Right ventricle myocardium superior (tissue), 1 donor: ENCODE data around the gene CBLIF. TPM values are rescaled to one million over a fixed set of nuclear protein-coding genes. Genes with fewer than 3 reads are reported as not detected.
"Not testable (repeated sequence)": the region's sequence is repeated elsewhere in the genome, so short reads cannot be mapped to it uniquely, and the experiment has no call there.

ENCODE experiments used
- ATAC-seq: fragments of 200-7000 bp; cut with Tn5 transposase; one replicate; pipeline ENCODE4 v1.9.1; 2020; ENCODE audit warnings: mild to moderate bottlenecking; ENCODE audit not compliant: poor library complexity
- DNase-seq: peaks from one replicate; pipeline ENCODE4 v3.0.0-alpha.2; 2020
- intact Hi-C: fragments of 100-400 bp; cut with DNase I; formaldehyde crosslinking; loops from one replicate; pipeline ENCODE4 v1.11.2; 2022
- total RNA-seq: library from RNA; stranded (reverse); fragmentation: NEBNext Ultra II Directional; extraction: Animal tissue kit (Norgen Biotek cat#: 25700); gene quantifications from one replicate; pipeline ENCODE4 v1.2.1, GENCODE V29; 2021
- donor health status: DM: no; HTN: yes; CAD: no; lungs with severe emphysema.

CBLIF gene
- total RNA-seq, 1 donor from 2014 or later, result not detected

- DNase-seq (no peak), ATAC-seq (no peak)
Observed at GRCh38 chr11:59804061-59804460, 41.2 kb downstream of the CBLIF start.

GRCh38 chr11:59802639-59803176 lies 42.6 kb downstream of the CBLIF start:
- intact Hi-C loops, result loop anchor here (1.0 to 10.0 kb wide), 3 partner anchors 47 to 265 kb away; partner anchors contain the start of gene STX3
- DNase-seq (no peak), ATAC-seq (peak; percentile 89)

More at GRCh38 chr11:59804061-59804460, 41.2 kb downstream of the CBLIF start:
- intact Hi-C loops, result loop anchor here (5.0 to 10.0 kb wide), 2 partner anchors 129 to 267 kb away; no protein-coding TSS in a partner anchor

DNA sequence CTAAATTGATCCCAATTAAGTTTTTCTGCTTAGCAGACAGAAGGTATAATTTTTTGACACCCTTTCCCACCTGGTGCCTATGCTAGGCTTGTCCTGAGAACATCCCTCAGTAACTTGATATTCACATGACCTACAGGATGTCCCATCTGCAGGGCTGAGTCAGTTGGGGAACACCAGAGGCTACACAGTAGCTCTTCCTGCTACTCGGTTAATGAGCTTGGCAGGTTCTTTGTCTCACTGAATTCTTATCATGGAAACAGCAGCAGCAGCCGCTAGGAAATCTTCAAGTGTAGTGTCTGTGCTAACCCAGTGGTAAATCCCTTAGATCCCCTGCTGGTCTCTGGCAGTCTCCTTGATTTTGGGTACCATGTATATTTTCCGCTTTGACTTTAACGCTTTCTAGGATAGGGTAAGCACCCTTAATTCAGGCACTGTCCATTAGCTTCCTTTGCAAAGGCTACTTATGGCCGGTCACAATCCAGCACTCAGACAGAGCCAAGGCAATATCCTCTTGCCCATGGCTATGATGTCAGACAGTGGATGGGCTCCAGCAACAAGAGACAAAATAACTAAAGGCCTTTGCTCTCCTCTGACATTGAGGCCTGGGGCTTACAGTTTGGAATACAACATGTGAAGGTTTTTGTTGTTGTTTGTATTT lies 43.2 kb downstream of the CBLIF start:
- DNase-seq, result no peak
- ATAC-seq, result peak; percentile 76
- intact Hi-C loops, result loop anchor here (1.0 to 10.0 kb wide), 3 partner anchors 47 to 265 kb away; partner anchors contain the start of gene STX3

GRCh38 chr11:59801160-59801706 lies 44.1 kb downstream of the CBLIF start:
- ATAC-seq (no peak), DNase-seq (no peak)
- intact Hi-C loops, result loop anchor here (5.0 to 10.0 kb wide), 2 partner anchors 126 to 264 kb away; no protein-coding TSS in a partner anchor

DNA sequence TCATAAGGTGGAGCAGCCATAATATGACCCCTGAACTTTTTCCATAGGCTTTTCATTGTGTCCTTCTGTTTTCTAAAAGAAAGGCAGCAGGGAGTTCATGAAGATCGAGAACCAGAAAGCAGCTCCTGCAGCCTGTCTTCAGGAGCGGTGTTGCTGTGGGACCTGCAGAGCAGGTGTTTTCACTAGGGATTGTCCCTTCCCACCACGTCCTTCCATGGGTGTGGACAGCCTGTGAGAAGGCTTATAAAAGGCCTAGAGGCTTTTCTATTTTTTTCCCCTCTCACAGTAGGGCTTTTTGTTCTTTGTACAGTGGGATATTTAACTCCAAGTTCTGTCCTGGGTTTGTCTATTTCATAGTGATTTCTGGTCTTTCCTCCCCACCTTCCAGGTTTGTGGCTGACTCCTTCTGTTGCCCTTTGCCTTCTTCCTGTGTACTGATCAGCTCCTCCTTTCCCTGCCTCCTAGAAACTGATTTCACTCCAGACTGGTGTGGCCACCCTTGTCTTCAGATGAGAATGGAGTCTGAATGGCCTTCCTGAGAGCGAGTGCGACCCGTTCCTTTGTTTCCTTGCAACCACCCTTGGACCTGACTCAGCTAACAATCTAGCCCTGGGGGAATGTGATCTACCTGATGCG lies 44.8 kb downstream of the CBLIF start:
- DNase-seq, result no peak
- ATAC-seq, result no peak
- intact Hi-C loops, result loop anchor here (5.0 to 10.0 kb wide), 2 partner anchors 126 to 263 kb away; no protein-coding TSS in a partner anchor

DNA sequence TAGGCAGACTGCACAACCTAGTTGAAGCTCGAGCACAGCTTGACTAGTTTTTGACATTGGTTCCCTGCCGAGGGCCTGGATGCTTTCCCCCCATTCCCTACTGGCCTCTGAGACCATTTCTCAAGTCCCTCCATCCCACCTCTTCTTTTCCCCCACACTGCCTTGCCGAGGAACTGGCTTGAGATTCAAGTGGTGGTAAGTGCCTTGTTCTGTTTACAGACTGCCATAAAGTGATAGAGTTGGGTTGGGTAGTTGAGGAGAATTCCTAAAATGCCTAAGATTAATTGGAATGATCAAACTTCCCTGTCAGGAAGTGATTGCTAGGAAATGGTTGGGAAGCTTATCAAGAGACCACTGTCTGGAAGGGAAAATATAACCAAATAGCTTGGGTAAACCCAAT lies 50.9 kb downstream of the CBLIF start:
- DNase-seq (no peak), ATAC-seq (no peak)
- intact Hi-C loops, result no loop called here

DNA sequence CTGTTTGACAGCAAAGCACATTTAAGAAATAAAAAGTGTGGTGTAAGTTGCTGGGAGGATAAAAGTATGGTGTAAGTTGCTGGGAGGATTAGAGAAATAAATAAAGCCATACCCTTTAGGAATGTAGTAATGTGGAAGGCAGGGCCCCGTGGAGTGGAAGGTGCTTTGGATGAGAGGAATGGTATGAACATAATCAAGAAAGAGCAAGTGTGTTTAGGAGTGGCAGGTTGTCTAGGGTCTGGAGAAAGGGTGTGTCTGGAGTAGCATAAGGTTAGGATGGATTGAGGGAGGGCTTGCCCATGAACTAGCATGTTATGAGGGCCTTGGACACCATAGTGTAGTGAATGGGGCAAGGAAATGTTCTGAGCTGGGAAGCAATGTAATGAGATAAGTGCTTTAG lies 52.8 kb downstream of the CBLIF start:
- ATAC-seq, result no peak
- intact Hi-C loops, result no loop called here
- no peak for DNase-seq

DNA sequence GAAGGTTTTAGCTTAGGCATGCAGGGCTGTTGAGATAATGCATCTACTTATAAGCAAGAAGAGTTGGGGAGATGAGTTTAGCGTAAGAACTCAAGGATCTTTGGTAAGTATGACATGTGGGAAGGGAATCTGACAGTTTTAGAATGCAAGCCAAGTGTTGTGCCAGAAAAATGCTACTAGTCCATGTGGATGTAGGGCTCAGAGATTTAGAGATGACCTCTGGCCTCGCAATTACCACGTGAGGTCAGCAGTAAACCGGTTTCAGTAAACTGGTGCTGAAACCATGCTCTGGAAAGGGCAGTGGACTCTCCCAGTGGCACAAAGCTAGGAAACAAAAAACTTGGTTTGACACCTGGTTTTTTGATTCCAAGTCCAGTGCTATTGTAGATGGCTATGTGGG lies 53.7 kb downstream of the CBLIF start:
- no peak for ATAC-seq
- intact Hi-C loops, result no loop called here
- no peak for DNase-seq

GRCh38 chr11:59787816-59788215 lies 57.5 kb downstream of the CBLIF start:
- no peak for ATAC-seq
- intact Hi-C loops, result no loop called here
- no peak for DNase-seq

DNA sequence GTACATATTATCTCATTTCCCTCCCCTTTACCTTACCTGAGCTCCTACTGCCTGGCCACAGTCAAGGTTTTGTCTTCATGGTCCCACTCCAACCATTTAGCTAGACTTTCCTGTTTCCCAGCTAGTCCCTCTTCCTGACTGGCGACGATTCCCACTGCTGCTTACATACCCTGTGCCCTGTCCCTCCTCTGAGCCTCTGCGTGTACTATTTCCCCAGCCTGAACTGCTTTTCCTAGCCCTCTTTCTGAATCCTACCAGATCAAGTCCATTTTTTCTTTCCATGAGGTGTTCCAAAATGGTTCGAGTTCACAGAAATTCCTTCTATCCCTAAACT lies 58.1 kb downstream of the CBLIF start:
- ATAC-seq (no peak), DNase-seq (no peak)
- intact Hi-C loops, result no loop called here

GRCh38 chr11:59785818-59786217 lies 59.5 kb downstream of the CBLIF start:
- intact Hi-C loops, result no loop called here
- no peak for ATAC-seq
- no peak for DNase-seq

- intact Hi-C loops, DNase-seq: not testable (repeated sequence)
Observed at GRCh38 chr11:59784441-59784840, 60.9 kb downstream of the CBLIF start.

DNA sequence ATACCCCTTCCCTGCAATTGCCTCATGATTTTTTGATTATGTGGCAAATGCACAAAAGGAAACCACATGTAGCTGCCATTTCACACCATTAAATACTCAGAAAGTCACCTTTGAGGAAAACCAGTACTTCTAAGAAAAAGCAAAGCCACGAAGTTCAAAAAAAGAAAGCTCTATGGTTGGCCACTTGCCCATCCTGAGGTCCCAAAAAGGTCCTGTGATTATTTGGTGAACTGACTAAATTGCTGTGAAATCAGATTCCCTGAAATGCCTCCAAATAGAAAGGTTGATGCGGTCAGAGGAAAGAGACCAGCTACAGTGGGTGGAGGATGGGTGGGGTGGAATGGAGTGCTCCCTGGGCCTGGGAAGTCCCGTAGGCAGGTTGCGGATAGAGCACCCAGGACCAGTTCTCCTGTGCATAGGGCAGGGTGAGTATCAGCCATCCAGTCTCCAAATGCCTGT lies 61.6 kb downstream of the CBLIF start:
- intact Hi-C loops, result no loop called here
- ATAC-seq, result no peak
- no peak for DNase-seq

More at GRCh38 chr11:59784441-59784840, 60.9 kb downstream of the CBLIF start:
- not testable (repeated sequence) for ATAC-seq

DNA sequence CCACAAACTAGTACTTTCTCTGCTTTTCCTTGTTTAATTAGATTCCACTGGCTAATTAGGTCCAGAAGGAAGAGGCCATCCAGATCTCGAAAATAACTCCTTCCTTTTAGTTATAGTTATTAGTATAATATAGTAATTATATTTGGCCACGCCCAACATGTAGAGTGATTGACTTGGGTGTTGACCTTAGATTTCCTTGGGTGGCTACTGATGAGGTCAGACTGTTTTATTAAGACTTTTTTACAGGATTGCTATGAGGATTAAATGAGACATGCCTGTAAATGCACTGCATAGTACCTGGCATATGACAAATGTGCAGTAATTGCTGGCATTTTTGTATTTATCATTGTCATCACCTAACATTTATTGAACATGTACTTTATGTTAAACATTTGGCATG lies 63.2 kb downstream of the CBLIF start:
- intact Hi-C loops, result no loop called here
- ATAC-seq, result no peak
- DNase-seq, result no peak

DNA sequence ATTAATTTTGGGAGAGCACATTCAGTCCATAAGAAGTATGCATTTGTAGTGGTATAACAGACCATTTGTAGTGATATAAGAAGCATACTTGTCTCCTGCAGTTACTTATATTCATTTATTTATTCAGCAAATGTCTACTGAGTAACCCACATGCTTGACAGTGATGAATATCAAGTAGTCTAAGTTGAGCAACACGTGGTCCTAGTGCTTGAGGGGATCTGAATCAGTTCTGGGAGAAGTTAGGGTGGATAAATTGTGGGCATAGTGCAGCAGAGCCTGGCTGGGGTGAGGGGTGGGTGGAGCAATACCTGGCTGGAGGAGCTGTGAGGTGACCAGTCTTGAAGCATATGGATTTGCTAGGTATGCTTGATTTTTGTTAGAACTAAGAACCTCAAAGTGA lies 65.8 kb downstream of the CBLIF start:
- no peak for DNase-seq
- intact Hi-C loops, result no loop called here
- no peak for ATAC-seq

Other genes with a start within 250 kb of the CBLIF start
- 33.1 TPM for gene OSBP, start 229.7 kb downstream of the CBLIF start, total RNA-seq
- gene PATL1, start 176.5 kb downstream of the CBLIF start, total RNA-seq, result 21.6 TPM
- gene OR10V1, start 131.7 kb downstream of the CBLIF start, total RNA-seq, result not detected
- 9.2 TPM for gene STX3, start 90.1 kb downstream of the CBLIF start, total RNA-seq
- 95.3 TPM for gene MRPL16, start 34.7 kb downstream of the CBLIF start, total RNA-seq
- not detected for gene TCN1, start 21.0 kb upstream of the CBLIF start, total RNA-seq
- gene OOSP3, start 33.3 kb upstream of the CBLIF start, total RNA-seq, result not detected
- gene OOSP1, start 92.9 kb upstream of the CBLIF start, total RNA-seq, result not detected
- gene OOSP4A, start 118.5 kb upstream of the CBLIF start, total RNA-seq, result not detected
- not detected for gene OOSP4B, start 171.7 kb upstream of the CBLIF start, total RNA-seq
- gene OOSP2, start 194.9 kb upstream of the CBLIF start, total RNA-seq, result not detected
- gene MS4A3, start 211.2 kb upstream of the CBLIF start, total RNA-seq, result not detected
- 1.0 TPM for gene MS4A2, start 243.2 kb upstream of the CBLIF start, total RNA-seq